ENCODE data around the gene SP2.

Gene SP2

DNA sequence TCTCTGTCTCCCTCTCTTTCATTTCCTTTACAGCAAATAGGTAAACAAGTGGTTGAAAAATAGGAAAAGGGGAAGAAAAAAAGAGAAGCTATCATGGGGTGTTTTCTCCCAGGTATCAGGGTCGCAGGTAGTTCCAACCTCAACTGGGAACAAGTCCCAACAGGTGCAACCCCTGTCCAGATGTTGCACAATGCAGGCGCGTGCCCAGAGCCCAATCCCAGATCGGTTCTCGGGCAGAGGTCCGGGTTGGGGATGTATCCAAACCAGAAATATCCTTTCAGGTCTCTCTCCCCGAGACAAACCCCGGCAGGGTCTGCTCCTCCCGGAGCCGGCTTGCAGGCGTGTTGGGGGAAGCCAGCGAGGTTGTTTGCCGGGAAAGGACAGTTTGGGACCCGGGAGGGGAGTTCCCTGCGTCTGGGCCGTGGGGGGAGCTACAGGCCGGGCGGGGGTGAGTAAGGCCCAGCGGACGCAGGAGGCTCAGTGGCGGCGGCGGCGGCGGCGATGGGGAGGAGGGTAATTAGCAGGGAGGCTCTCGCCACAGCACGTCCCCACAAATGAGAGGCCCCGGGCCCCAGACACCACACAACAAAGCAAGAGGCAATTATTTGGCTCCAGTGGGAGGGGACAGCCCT is 23.9 kb upstream of the SP2 start:
- H3K36me3 ChIP-seq (ENCODE audit: insufficient read depth) = no peaks in the 10 kb centered on the region
- TF ChIP-seq, protein P1, sequence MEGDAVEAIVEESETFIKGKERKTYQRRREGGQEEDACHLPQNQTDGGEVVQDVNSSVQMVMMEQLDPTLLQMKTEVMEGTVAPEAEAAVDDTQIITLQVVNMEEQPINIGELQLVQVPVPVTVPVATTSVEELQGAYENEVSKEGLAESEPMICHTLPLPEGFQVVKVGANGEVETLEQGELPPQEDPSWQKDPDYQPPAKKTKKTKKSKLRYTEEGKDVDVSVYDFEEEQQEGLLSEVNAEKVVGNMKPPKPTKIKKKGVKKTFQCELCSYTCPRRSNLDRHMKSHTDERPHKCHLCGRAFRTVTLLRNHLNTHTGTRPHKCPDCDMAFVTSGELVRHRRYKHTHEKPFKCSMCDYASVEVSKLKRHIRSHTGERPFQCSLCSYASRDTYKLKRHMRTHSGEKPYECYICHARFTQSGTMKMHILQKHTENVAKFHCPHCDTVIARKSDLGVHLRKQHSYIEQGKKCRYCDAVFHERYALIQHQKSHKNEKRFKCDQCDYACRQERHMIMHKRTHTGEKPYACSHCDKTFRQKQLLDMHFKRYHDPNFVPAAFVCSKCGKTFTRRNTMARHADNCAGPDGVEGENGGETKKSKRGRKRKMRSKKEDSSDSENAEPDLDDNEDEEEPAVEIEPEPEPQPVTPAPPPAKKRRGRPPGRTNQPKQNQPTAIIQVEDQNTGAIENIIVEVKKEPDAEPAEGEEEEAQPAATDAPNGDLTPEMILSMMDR (conservative IDR thresholded peaks at IDR 0.05; ENCODE audit: low read depth, low read length) = no peak
- no peaks in the 10 kb centered on the region for H3K4me1 ChIP-seq (ENCODE audit: low read depth, poor library complexity, severe bottlenecking)
- H4K20me1 ChIP-seq (ENCODE audit: insufficient read depth) = no peaks in the 10 kb centered on the region
- H2AFZ ChIP-seq (ENCODE audit: low read depth) = no peak overlapping the region
- no peak overlapping the region for H3K4me2 ChIP-seq
- peaks cover 93% of the 10 kb centered on the region for H3K27me3 ChIP-seq (ENCODE audit: insufficient read depth, low read depth)
- H3K27ac ChIP-seq = no peak overlapping the region
- no peaks in the 10 kb centered on the region for H3K79me2 ChIP-seq (ENCODE audit: insufficient read depth, low read depth)
- no peak overlapping the region for H3K4me3 ChIP-seq (IDR thresholded peaks at IDR 0.05; ENCODE audit: insufficient read depth, low read depth, low read length)
- H3K9ac ChIP-seq = no peak overlapping the region

GRCh38 chr17:47872651-47873161 is 23.3 kb upstream of the SP2 start:
- Histone ChIP-seq H3K36me3 (ENCODE audit: insufficient read depth) (no peaks in the 10 kb centered on the region), H3K4me3 (IDR thresholded peaks at IDR 0.05; ENCODE audit: insufficient read depth, low read depth, low read length) (no peak overlapping the region), H3K27me3 (ENCODE audit: insufficient read depth, low read depth) (peaks cover 93% of the 10 kb centered on the region), H4K20me1 (ENCODE audit: insufficient read depth) (no peaks in the 10 kb centered on the region), H2AFZ (ENCODE audit: low read depth) (no peak overlapping the region), H3K79me2 (ENCODE audit: insufficient read depth, low read depth) (no peaks in the 10 kb centered on the region), H3K9ac (no peak overlapping the region), H3K4me2 (no peak overlapping the region), H3K27ac (no peak overlapping the region), H3K4me1 (ENCODE audit: low read depth, poor library complexity, severe bottlenecking) (no peaks in the 10 kb centered on the region)
- TF ChIP-seq, protein P1 (conservative IDR thresholded peaks at IDR 0.05; ENCODE audit: low read depth, low read length) = no peak

DNA sequence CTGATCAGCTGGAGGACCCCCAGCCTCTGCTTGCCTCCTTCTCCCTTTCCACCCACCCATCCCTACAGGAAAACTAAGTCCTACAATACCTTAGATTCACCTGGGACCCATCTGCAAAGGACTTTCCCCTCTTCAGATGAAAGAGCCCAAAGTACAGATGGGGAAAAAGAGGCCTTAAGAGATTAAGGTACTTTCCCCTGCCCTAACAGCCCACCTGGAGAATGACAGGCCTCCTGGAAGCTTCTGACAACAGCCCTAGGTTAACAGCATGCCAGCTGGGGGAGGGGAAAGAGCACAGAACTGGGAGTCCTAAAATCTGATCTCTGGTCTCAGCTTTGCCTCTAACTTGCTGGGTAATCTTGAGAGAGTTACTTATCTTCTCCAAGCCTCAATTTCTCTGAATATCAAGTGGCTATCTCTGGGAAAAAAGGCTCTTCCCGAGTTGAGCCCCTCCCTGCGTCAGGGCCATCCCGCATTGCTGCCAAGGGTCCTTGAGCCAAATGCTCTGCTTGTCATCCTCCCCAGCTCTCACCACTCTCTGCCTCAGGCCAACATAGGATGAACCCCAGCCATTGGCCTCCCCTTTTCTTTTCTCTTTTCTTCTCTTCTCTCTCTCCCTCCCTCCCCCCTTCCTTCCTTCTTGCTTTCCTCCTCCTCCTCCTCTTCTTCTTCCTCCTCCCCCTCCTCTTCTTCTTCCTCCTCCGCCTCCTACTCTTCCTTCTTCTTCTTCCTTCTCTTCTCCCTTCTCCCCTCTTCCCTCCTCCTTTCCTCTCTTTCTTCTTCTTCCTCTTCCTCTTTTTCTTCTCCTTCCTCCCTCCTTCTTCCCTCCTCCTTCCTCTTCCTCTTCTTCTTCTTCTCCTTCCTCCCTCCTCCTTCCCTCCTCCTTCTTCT is 22.6 kb upstream of the SP2 start:
- H3K4me3 ChIP-seq (IDR thresholded peaks at IDR 0.05; ENCODE audit: insufficient read depth, low read depth, low read length) = no peak overlapping the region
- H4K20me1 ChIP-seq (ENCODE audit: insufficient read depth) = no peaks in the 10 kb centered on the region
- H3K9ac ChIP-seq = no peak overlapping the region
- no peak overlapping the region for H3K4me2 ChIP-seq
- no peak overlapping the region for H3K27ac ChIP-seq
- no peaks in the 10 kb centered on the region for H3K79me2 ChIP-seq (ENCODE audit: insufficient read depth, low read depth)
- H3K27me3 ChIP-seq (ENCODE audit: insufficient read depth, low read depth) = peaks cover 93% of the 10 kb centered on the region
- TF ChIP-seq, protein P1 (conservative IDR thresholded peaks at IDR 0.05; ENCODE audit: low read depth, low read length) = no peak
- H3K4me1 ChIP-seq (ENCODE audit: low read depth, poor library complexity, severe bottlenecking) = no peaks in the 10 kb centered on the region
- no peak overlapping the region for H2AFZ ChIP-seq (ENCODE audit: low read depth)
- H3K36me3 ChIP-seq (ENCODE audit: insufficient read depth) = no peaks in the 10 kb centered on the region

- Histone ChIP-seq H3K27me3 (ENCODE audit: insufficient read depth, low read depth) (peaks cover 93% of the 10 kb centered on the region), H3K36me3 (ENCODE audit: insufficient read depth) (no peaks in the 10 kb centered on the region), H2AFZ (ENCODE audit: low read depth) (no peak overlapping the region), H3K9ac (no peak overlapping the region), H3K4me3 (IDR thresholded peaks at IDR 0.05; ENCODE audit: insufficient read depth, low read depth, low read length) (no peak overlapping the region), H4K20me1 (ENCODE audit: insufficient read depth) (no peaks in the 10 kb centered on the region), H3K79me2 (ENCODE audit: insufficient read depth, low read depth) (no peaks in the 10 kb centered on the region), H3K27ac (no peak overlapping the region), H3K4me1 (ENCODE audit: low read depth, poor library complexity, severe bottlenecking) (no peaks in the 10 kb centered on the region), H3K4me2 (no peak overlapping the region)
- TF ChIP-seq, protein P1 (conservative IDR thresholded peaks at IDR 0.05; ENCODE audit: low read depth, low read length) = no peak
These were observed 20.7 kb upstream of the SP2 start for GRCh38 chr17:47875011-47875985.

All from KMS-11 (cell line).